GM21423 (cell line): ENCODE results near the gene TBC1D8.

Experiments used
- ATAC-seq: cut with Tn5 transposase; IDR thresholded peaks from one replicate; pipeline ENCODE4 v1.9.1; 2021; ENCODE audit warnings: mild to moderate bottlenecking, moderate library complexity; ENCODE audit not compliant: unreplicated experiment

Gene TBC1D8

GRCh38 chr2:101004620-101005325 is 146.4 kb downstream of the TBC1D8 start:
- ATAC-seq = no peak

- no peak for ATAC-seq
Observed at GRCh38 chr2:101003278-101003775, 147.9 kb downstream of the TBC1D8 start.

DNA sequence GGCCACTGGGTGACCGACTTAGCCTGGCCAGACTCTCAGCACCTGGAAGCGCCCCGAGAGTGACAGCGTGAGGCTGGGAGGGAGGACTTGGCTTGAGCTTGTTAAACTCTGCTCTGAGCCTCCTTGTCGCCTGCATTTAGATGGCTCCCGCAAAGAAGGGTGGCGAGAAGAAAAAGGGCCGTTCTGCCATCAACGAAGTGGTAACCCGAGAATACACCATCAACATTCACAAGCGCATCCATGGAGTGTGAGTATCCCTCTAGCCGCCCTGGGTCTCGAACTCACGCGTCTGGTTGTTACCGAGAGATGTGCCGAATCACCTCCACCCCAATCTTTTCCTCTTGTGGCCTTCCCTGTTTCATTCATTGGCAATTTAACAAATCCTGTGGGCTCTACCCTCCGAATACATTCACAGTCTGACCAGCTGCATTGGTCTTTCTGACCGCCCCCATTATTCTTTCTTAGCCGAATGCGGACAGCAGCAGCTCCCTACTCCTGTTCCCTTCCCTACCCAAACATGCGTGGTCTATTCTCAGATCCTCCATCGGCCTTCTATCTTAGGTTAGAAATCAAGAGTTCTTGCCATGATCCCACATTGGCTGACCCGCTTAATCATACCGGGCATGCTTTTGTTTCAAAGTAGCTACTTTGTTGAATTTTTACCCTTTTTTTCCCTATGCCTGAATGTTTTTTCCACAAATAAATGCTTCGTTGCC is 148.5 kb downstream of the TBC1D8 start:
- ATAC-seq = no peak

- peak; percentile 99 for ATAC-seq
Observed at GRCh38 chr2:101001691-101002561, 149.3 kb downstream of the TBC1D8 start, which contains the start of gene RPL31. Gene RPL31, plus strand, starts transcription at chr2:101002289. Its CDS starts 413 bp downstream, at chr2:101002702.

GRCh38 chr2:100999995-101000394 is 151.2 kb downstream of the TBC1D8 start:
- ATAC-seq = no peak

DNA sequence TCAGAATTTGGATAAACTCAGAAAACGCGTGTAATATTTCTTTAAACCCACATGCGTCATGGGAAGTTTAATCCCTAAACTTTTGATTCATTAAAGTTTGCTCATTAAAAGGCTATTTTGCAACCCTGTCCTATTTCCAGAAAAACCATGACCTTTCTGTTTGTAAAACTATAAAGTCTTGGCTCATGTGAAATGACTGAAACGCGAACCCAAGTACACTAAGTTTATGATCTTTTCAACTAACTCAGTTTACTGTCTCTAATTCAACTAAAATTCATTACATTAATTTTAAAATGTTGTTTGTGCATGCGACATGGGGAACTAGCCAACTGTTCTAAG is 153.0 kb downstream of the TBC1D8 start:
- no peak for ATAC-seq

- no peak for ATAC-seq
Observed at GRCh38 chr2:100997509-100998234, 153.5 kb downstream of the TBC1D8 start.

DNA sequence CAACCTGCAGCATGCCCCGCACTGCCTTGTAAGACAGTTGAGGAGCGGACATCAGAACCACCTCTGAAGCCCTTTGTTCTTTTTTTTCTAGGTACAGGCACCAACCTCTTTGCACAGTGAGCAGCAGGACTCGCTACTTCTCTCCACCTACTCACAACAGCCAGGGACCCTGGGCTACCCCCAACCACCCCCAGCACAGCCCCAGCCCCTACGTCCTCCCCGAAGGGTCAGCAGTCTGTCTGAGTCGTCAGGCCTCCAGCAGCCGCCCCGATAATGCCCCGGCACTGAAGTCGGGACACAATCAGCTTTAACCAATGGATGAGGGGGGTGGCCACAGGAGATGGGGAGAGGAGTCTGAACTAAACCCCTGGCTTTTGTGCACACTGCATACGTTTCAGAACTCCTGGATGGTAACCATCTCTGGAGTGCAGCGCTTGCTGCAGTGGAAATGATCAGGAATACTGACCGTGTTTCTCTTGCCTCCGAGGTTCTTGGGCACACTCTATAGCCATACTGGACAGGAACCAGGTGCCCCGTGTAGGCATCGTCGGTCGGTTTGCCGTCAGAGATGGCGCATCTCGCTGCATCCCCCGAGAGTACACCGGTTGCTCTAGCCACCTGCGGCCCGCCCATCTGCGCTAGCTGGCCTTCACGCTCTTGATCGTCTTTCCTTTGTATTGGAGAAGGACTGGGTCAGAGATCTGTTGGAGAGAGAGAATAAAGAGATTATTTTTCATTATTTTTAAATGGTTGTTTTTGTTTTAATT is 155.7 kb downstream of the TBC1D8 start:
- no peak for ATAC-seq

DNA sequence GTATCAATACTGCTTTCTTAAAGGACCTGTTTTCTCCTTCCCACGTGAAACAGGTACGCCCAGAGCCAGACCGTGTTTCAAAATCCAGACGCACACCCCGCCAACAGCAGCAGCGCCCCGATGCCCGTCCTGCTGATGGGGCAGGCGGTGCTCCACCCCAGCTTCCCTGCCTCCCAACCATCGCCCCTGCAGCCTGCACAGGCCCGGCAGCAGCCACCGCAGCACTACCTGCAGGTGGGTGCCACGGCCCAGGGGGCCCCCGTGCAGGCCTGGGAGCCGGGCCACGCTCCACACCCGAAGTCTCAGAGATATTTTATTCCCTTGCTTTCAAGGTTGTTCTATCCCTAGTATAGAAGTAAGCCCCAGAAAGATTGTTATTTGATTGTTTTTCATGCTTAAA is 157.9 kb downstream of the TBC1D8 start:
- no peak for ATAC-seq

GRCh38 chr2:100992262-100992661 is 158.9 kb downstream of the TBC1D8 start:
- ATAC-seq = no peak

GRCh38 chr2:100991404-100991773 is 159.8 kb downstream of the TBC1D8 start:
- ATAC-seq = no peak

- no peak for ATAC-seq
Observed at GRCh38 chr2:100990650-100991403, 160.4 kb downstream of the TBC1D8 start.

GRCh38 chr2:100990166-100990565 is 161.0 kb downstream of the TBC1D8 start:
- ATAC-seq = no peak

DNA sequence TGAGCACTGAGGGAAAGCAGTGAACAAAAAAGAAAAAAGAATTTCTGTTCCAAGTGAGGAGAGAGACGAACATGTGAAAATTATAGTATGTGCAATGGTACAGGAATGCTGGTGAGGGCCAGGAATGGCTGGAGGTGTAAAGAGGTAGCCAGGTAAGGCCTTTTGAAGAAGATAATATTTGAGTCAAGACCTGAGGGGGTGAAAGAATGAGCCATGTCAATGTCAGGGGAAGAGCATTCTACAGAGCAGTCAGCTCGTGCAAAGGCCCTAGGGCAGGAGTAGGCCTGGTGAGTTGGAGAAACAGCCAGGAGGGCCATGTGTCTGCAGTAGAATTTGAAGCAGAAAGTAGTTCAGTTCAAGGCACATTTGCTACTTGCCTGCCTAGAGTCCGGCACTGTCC is 161.5 kb downstream of the TBC1D8 start:
- no peak for ATAC-seq

- no peak for ATAC-seq
Observed at GRCh38 chr2:100988630-100989417, 162.4 kb downstream of the TBC1D8 start.

DNA sequence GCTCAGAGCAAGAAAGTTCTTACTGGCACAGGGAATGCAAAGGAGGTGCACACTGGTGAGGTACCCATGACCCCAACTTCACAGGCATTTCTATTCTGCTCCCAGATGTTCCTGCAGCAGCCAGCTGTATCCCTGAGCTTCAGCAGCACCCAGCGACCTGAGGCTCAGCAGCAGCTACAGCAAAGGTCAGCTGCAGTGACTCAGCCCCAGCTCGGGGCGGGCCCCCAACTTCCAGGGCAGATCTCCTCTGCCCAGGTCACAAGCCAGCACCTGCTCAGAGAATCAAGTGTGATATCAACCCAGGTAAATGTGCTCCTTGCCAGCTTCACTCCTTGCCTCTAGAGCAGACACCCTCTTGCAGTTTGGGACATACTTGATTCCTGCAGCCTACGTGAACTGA is 163.2 kb downstream of the TBC1D8 start:
- no peak for ATAC-seq

GRCh38 chr2:100987536-100987935 is 163.6 kb downstream of the TBC1D8 start:
- no peak for ATAC-seq

- no peak for ATAC-seq
Observed at GRCh38 chr2:100986157-100986556, 165.0 kb downstream of the TBC1D8 start.
